HEK293 (cell line): ENCODE data around the gene RSPRY1.

ENCODE experiments used
- ZBTB20 ChIP-seq: fragments of 450-650 bp; formaldehyde crosslinking; IDR thresholded peaks from 2 replicates; pipeline ENCODE4 v1.5.1; 2016; ENCODE audit warnings: missing biosample characterization, missing genetic modification characterization
- ZNF202 ChIP-seq: fragments of 450-650 bp; formaldehyde crosslinking; IDR thresholded peaks from 2 replicates; pipeline ENCODE4 v1.5.1; 2016; ENCODE audit warnings: missing biosample characterization, missing genetic modification characterization, borderline replicate concordance
- TF ChIP-seq, protein P1 (sequence below): fragments of 450-650 bp; formaldehyde crosslinking; IDR thresholded peaks from 2 replicates; pipeline ENCODE4 v1.5.1; 2016; ENCODE audit warnings: missing biosample characterization, missing genetic modification characterization
- TF ChIP-seq, protein P2 (sequence below): fragments of 450-650 bp; formaldehyde crosslinking; IDR thresholded peaks from 2 replicates; pipeline ENCODE4 v1.5.1; 2016; ENCODE audit warnings: missing biosample characterization, missing genetic modification characterization
- TF ChIP-seq, protein P3 (sequence below): fragments of 450-650 bp; formaldehyde crosslinking; IDR thresholded peaks from 2 replicates; pipeline ENCODE4 v1.5.1; 2016; ENCODE audit warnings: missing biosample characterization, missing genetic modification characterization

GRCh38 chr16:57229079-57229478 lies 43.0 kb downstream of the RSPRY1 start:
- TF ChIP-seq, protein P1, sequence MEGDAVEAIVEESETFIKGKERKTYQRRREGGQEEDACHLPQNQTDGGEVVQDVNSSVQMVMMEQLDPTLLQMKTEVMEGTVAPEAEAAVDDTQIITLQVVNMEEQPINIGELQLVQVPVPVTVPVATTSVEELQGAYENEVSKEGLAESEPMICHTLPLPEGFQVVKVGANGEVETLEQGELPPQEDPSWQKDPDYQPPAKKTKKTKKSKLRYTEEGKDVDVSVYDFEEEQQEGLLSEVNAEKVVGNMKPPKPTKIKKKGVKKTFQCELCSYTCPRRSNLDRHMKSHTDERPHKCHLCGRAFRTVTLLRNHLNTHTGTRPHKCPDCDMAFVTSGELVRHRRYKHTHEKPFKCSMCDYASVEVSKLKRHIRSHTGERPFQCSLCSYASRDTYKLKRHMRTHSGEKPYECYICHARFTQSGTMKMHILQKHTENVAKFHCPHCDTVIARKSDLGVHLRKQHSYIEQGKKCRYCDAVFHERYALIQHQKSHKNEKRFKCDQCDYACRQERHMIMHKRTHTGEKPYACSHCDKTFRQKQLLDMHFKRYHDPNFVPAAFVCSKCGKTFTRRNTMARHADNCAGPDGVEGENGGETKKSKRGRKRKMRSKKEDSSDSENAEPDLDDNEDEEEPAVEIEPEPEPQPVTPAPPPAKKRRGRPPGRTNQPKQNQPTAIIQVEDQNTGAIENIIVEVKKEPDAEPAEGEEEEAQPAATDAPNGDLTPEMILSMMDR (tag by site-specific recombination): no peak
- TF ChIP-seq, protein P2, sequence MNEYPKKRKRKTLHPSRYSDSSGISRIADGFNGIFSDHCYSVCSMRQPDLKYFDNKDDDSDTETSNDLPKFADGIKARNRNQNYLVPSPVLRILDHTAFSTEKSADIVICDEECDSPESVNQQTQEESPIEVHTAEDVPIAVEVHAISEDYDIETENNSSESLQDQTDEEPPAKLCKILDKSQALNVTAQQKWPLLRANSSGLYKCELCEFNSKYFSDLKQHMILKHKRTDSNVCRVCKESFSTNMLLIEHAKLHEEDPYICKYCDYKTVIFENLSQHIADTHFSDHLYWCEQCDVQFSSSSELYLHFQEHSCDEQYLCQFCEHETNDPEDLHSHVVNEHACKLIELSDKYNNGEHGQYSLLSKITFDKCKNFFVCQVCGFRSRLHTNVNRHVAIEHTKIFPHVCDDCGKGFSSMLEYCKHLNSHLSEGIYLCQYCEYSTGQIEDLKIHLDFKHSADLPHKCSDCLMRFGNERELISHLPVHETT: no peak
- TF ChIP-seq, protein P3, sequence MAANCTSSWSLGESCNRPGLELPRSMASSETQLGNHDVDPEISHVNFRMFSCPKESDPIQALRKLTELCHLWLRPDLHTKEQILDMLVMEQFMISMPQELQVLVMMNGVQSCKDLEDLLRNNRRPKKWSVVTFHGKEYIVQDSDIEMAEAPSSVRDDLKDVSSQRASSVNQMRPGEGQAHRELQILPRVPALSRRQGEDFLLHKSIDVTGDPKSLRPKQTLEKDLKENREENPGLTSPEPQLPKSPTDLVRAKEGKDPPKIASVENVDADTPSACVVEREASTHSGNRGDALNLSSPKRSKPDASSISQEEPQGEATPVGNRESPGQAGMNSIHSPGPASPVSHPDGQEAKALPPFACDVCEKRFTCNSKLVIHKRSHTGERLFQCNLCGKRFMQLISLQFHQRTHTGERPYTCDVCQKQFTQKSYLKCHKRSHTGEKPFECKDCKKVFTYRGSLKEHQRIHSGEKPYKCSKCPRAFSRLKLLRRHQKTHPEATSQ: no peak
- TF ChIP-seq ZNF202 (no peak), ZBTB20 (no peak)
